ENCODE data around the gene KLF14.
A peak's percentile ranks its signal among the peaks of the same experiment; 100 is the strongest.
"Not testable (repeated sequence)": the region's sequence is repeated elsewhere in the genome, so short reads cannot be mapped to it uniquely, and the experiment has no call there.

The KLF14 gene

GRCh38 chr7:130733931-130734814 lies at the start of gene KLF14:
KLF14 (minus strand) TSS chr7:130734207; CDS start chr7:130734033, 174 bp downstream.
- no peak for DNase-seq (ENCODE audit: low read depth)

- DNase-seq (ENCODE audit: low read depth): no peak
Observed at GRCh38 chr7:130781346-130781745, 47.3 kb upstream of the KLF14 start.

GRCh38 chr7:130777426-130777825 lies 43.4 kb upstream of the KLF14 start:
- no peak for DNase-seq (ENCODE audit: low read depth)

GRCh38 chr7:130772456-130772855 lies 38.4 kb upstream of the KLF14 start:
- not testable (repeated sequence) for DNase-seq (ENCODE audit: low read depth)

GRCh38 chr7:130768854-130769253 lies 34.8 kb upstream of the KLF14 start:
- no peak for DNase-seq (ENCODE audit: low read depth)

GRCh38 chr7:130764569-130764968 lies 30.6 kb upstream of the KLF14 start:
- DNase-seq (ENCODE audit: low read depth): not testable (repeated sequence)

- DNase-seq (ENCODE audit: low read depth): peak; percentile 13
Observed at GRCh38 chr7:130758429-130759056, 24.5 kb upstream of the KLF14 start.

GRCh38 chr7:130756316-130756715 lies 22.3 kb upstream of the KLF14 start:
- no peak for DNase-seq (ENCODE audit: low read depth)

GRCh38 chr7:130752424-130752823 lies 18.4 kb upstream of the KLF14 start:
- no peak for DNase-seq (ENCODE audit: low read depth)

GRCh38 chr7:130750755-130751154 lies 16.7 kb upstream of the KLF14 start:
- no peak for DNase-seq (ENCODE audit: low read depth)

GRCh38 chr7:130748531-130749389 lies 14.8 kb upstream of the KLF14 start:
- DNase-seq (ENCODE audit: low read depth): no peak

- DNase-seq (ENCODE audit: low read depth): no peak
Observed at GRCh38 chr7:130741331-130741995, 7.5 kb upstream of the KLF14 start.

- no peak for DNase-seq (ENCODE audit: low read depth)
Observed at GRCh38 chr7:130740606-130741005, 6.6 kb upstream of the KLF14 start.

- DNase-seq (ENCODE audit: low read depth): no peak
Observed at GRCh38 chr7:130736298-130736900, 2.4 kb upstream of the KLF14 start.

- DNase-seq (ENCODE audit: low read depth): no peak
Observed at GRCh38 chr7:130734815-130735716, 1.1 kb upstream of the KLF14 start.

GRCh38 chr7:130732980-130733930 lies 752 bp downstream of the KLF14 start:
- DNase-seq (ENCODE audit: low read depth): no peak

GRCh38 chr7:130723784-130724183 lies 10.2 kb downstream of the KLF14 start:
- DNase-seq (ENCODE audit: low read depth): no peak

- no peak for DNase-seq (ENCODE audit: low read depth)
Observed at GRCh38 chr7:130721486-130722277, 12.3 kb downstream of the KLF14 start.

All from HS-5 (cell line).